ENCODE results near the gene RPS18. TPM values are rescaled to one million over a fixed set of nuclear protein-coding genes. Genes with fewer than 3 reads are reported as not detected.

The RPS18 gene
- total RNA-seq, 1 experiment from 2014 or later, result 2,442 TPM

DNA sequence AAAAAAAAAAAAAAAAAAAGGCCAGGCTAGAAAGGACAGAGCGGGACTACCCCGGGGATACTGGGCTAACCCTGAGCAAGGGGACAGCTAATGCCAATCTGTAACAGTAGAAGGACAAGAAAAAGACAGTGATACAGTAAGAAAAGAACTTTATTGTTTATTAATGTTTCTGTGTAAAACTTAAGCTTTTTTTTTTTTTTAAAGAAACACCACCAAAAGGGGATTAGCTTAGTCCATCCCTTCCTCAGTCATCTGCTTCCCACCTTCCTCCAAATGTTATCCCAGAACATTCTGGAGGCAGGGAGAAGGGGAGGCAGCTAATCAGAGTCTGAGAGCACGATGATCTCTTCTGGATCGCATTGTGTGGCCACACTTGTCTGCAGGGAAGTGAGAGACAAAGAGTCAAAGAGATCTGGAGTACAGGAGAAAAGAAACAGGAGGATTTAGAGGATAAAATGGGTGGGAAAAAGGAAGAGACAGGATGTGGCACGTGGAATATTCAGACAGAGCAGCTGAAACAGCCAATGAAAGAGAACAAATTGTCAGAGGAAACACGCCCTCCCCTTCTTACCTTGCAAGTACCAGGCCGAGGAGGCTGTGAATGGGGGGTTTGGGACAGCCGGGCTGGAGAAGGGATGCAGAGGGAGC is 46.7 kb downstream of the RPS18 start:
- H3K9me2 ChIP-seq (ENCODE audit: insufficient read depth), result no peaks in the 10 kb centered on the region
- H3K27me3 ChIP-seq (ENCODE audit: insufficient read depth, low read depth), result no peaks in the 10 kb centered on the region
- H3K36me3 ChIP-seq (ENCODE audit: low read depth), result peaks cover 20% of the 10 kb centered on the region; the same call in 1 of the 2 replicates
- intact Hi-C loops (cut with micrococcal nuclease; ENCODE audit: unreplicated experiment), result loop anchor here (10.0 kb wide), 1 partner anchor 256 kb away; no protein-coding TSS in a partner anchor
- peaks cover 51% of the 10 kb centered on the region for H3K4me1 ChIP-seq (replicated peaks; ENCODE audit: insufficient read depth)
- H3K9me3 ChIP-seq (ENCODE audit: insufficient read depth, low read depth), result no peaks in the 10 kb centered on the region
- POLR2A ChIA-PET (ENCODE audit: unreplicated experiment), result interaction anchor here (0.5 to 1.1 kb wide), 8 partner anchors 18 to 1064 kb away, joined by 3 to 25 read pairs (median 4); partner anchors contain the start of gene RGL2
- BruUV-seq (replicated peaks), result no TSS peak
- H3K79me2 ChIP-seq (ENCODE audit: low read depth), result peaks cover 49% of the 10 kb centered on the region
- H3F3A ChIP-seq (ENCODE audit: insufficient read depth, low read depth), result peaks cover 52% of the 10 kb centered on the region
- H3K4me2 ChIP-seq, result peak overlapping the region; percentile 97
- H4K20me1 ChIP-seq (ENCODE audit: insufficient read depth), result no peaks in the 10 kb centered on the region
- CTCF ChIA-PET, result interaction anchor here (0.7 kb wide), 2 partner anchors 19 to 188 kb away, joined by 3 to 6 read pairs; no protein-coding TSS in a partner anchor
- H3K27ac ChIP-seq, result peak overlapping the region; percentile 66
- TF ChIP-seq, protein P1, sequence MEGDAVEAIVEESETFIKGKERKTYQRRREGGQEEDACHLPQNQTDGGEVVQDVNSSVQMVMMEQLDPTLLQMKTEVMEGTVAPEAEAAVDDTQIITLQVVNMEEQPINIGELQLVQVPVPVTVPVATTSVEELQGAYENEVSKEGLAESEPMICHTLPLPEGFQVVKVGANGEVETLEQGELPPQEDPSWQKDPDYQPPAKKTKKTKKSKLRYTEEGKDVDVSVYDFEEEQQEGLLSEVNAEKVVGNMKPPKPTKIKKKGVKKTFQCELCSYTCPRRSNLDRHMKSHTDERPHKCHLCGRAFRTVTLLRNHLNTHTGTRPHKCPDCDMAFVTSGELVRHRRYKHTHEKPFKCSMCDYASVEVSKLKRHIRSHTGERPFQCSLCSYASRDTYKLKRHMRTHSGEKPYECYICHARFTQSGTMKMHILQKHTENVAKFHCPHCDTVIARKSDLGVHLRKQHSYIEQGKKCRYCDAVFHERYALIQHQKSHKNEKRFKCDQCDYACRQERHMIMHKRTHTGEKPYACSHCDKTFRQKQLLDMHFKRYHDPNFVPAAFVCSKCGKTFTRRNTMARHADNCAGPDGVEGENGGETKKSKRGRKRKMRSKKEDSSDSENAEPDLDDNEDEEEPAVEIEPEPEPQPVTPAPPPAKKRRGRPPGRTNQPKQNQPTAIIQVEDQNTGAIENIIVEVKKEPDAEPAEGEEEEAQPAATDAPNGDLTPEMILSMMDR (conservative IDR thresholded peaks at IDR 0.05), result no peak
- TF ChIP-seq EZH2 (IDR thresholded peaks at IDR 0.05; ENCODE audit: low read depth), result no peak
- peak overlapping the region; percentile 69; the same call in 1 of the 2 replicates for H2AFZ ChIP-seq
- peak overlapping the region; percentile 49 for H3K4me3 ChIP-seq
- DNase-seq, result no peak

DNA sequence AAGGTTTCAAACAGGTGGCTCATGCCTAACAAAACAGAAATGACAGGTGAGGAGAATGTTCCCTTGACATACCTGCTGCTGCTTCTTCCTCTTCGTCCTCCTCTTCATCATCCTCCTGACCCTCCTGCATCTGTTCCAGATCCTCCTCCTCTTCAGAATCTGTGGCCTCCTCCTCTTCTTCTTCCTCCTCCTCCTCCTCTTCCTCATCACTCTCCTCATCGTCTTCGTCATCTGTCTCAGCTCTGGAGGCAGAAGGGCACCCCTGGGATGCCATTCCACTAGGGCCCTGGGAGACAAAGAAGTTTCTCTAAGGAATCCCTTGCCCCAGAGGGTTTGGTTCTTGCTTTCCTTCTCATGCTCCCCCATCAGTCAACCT is 48.1 kb downstream of the RPS18 start:
- Histone ChIP-seq H2AFZ (no peak overlapping the region), H3K4me1 (replicated peaks; ENCODE audit: insufficient read depth) (peaks cover 53% of the 10 kb centered on the region), H3K4me2 (peak overlapping the region; percentile 97), H3K9me2 (ENCODE audit: insufficient read depth) (no peaks in the 10 kb centered on the region), H3K27ac (peak overlapping the region; percentile 48), H3K36me3 (ENCODE audit: low read depth) (peaks cover 20% of the 10 kb centered on the region; the same call in 1 of the 2 replicates), H4K20me1 (ENCODE audit: insufficient read depth) (no peaks in the 10 kb centered on the region), H3F3A (ENCODE audit: insufficient read depth, low read depth) (peaks cover 55% of the 10 kb centered on the region), H3K9me3 (ENCODE audit: insufficient read depth, low read depth) (no peaks in the 10 kb centered on the region), H3K79me2 (ENCODE audit: low read depth) (peaks cover 45% of the 10 kb centered on the region), H3K4me3 (no peak overlapping the region), H3K27me3 (ENCODE audit: insufficient read depth, low read depth) (no peaks in the 10 kb centered on the region)
- POLR2A ChIA-PET (ENCODE audit: unreplicated experiment), result no interaction called here
- BruUV-seq (replicated peaks), result TSS peak; percentile 38
- no peak for TF ChIP-seq EZH2 (IDR thresholded peaks at IDR 0.05; ENCODE audit: low read depth)
- TF ChIP-seq, protein P1 (conservative IDR thresholded peaks at IDR 0.05), result no peak
- CTCF ChIA-PET, result interaction anchor here (0.6 kb wide), 2 partner anchors 26 to 391 kb away, joined by 4 read pairs; partner anchors contain the start of gene UQCC2
- DNase-seq, result no peak
- intact Hi-C loops (cut with micrococcal nuclease; ENCODE audit: unreplicated experiment), result loop anchor here (10.0 kb wide), 1 partner anchor 255 kb away; no protein-coding TSS in a partner anchor

DNA sequence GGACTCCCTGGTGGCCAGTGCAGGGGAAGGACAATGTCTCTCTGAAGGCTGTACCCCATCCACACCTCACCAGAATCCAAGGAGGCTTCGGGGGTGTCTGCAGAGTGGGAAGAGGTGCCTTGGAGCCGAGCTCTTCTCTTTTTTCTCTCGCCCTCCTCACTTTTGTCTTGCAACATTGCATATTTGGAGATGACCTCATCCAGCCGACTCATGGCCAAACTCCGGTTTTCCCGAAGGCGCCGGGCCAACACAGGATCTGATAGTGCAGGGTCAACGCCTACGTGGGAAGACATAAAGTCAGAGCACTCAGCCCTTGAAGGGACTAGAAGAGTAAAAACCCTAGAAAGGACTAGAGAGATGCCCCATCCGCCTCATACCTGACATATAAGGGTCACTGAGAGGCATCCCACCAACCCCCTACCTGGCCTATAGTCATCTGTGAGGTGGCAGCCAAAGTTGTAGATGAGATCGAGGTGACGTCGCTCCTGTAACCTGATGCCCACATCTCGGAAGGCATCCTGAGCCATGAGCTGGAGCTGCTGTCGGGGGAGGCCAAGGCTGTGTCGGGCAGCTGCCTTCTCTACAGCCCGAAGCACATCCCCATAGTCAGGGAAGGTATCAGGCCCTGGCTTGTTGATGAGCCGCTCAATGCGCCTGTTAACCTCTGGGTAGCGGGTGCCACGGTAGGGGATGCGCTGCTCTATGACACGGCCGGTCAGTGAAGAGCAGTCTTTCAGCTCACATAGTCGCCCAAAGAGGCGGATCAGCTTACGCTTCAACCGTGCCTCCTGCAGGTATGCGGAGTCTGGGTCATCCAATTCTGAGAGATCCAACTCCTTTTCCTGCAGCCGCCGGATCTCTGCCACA is 48.7 kb downstream of the RPS18 start:
- Histone ChIP-seq H2AFZ (no peak overlapping the region), H3K27me3 (ENCODE audit: insufficient read depth, low read depth) (no peaks in the 10 kb centered on the region), H3K9me3 (ENCODE audit: insufficient read depth, low read depth) (no peaks in the 10 kb centered on the region), H4K20me1 (ENCODE audit: insufficient read depth) (no peaks in the 10 kb centered on the region), H3K79me2 (ENCODE audit: low read depth) (peaks cover 45% of the 10 kb centered on the region), H3K4me1 (replicated peaks; ENCODE audit: insufficient read depth) (peaks cover 52% of the 10 kb centered on the region), H3K9me2 (ENCODE audit: insufficient read depth) (no peaks in the 10 kb centered on the region), H3K27ac (peak overlapping the region; percentile 48), H3K4me2 (peak overlapping the region; percentile 97), H3K36me3 (ENCODE audit: low read depth) (peaks cover 20% of the 10 kb centered on the region; the same call in 1 of the 2 replicates), H3F3A (ENCODE audit: insufficient read depth, low read depth) (peaks cover 55% of the 10 kb centered on the region), H3K4me3 (peak overlapping the region; percentile 19; the same call in 1 of the 2 replicates)
- ChIA-PET POLR2A (ENCODE audit: unreplicated experiment) (no interaction called here), CTCF (interaction anchor here (0.6 kb wide), 2 partner anchors 25 to 391 kb away, joined by 4 read pairs; partner anchors contain the start of gene UQCC2)
- intact Hi-C loops (cut with micrococcal nuclease; ENCODE audit: unreplicated experiment), result no loop called here
- BruUV-seq (replicated peaks), result TSS peak; percentile 51
- TF ChIP-seq, protein P1 (conservative IDR thresholded peaks at IDR 0.05), result no peak
- no peak for TF ChIP-seq EZH2 (IDR thresholded peaks at IDR 0.05; ENCODE audit: low read depth)
- peak; percentile 42 to 60 for DNase-seq
